Measurements from ENCODE around the gene DYNC1I1.

The DYNC1I1 gene

GRCh38 chr7:95794917-95795515 is 22.7 kb downstream of the DYNC1I1 start:
- peak; percentile 76 for DNase-seq

GRCh38 chr7:95796617-95797016 is 24.3 kb downstream of the DYNC1I1 start:
- DNase-seq = no peak

- peak; percentile 91 for DNase-seq
Observed at GRCh38 chr7:95798401-95798930, 26.1 kb downstream of the DYNC1I1 start.

GRCh38 chr7:95800787-95801186 is 28.4 kb downstream of the DYNC1I1 start:
- DNase-seq = no peak

- DNase-seq = no peak
Observed at GRCh38 chr7:95802270-95802669, 29.9 kb downstream of the DYNC1I1 start.

- DNase-seq = no peak
Observed at GRCh38 chr7:95804052-95804451, 31.7 kb downstream of the DYNC1I1 start.

- no peak for DNase-seq
Observed at GRCh38 chr7:95805909-95806308, 33.6 kb downstream of the DYNC1I1 start.

- DNase-seq = no peak
Observed at GRCh38 chr7:95808396-95808795, 36.0 kb downstream of the DYNC1I1 start.

- DNase-seq = no peak
Observed at GRCh38 chr7:95811846-95812445, 39.6 kb downstream of the DYNC1I1 start.

- no peak for DNase-seq
Observed at GRCh38 chr7:95814721-95815120, 42.4 kb downstream of the DYNC1I1 start.

- no peak for DNase-seq
Observed at GRCh38 chr7:95817866-95818640, 45.7 kb downstream of the DYNC1I1 start.

- no peak for DNase-seq
Observed at GRCh38 chr7:95820778-95821177, 48.4 kb downstream of the DYNC1I1 start.

- DNase-seq = no peak
Observed at GRCh38 chr7:95822717-95823116, 50.4 kb downstream of the DYNC1I1 start.

- DNase-seq = no peak
Observed at GRCh38 chr7:95824616-95825015, 52.3 kb downstream of the DYNC1I1 start.

GRCh38 chr7:95828824-95829790 is 56.8 kb downstream of the DYNC1I1 start:
- no peak for DNase-seq

- peak; percentile 53 for DNase-seq
Observed at GRCh38 chr7:95840953-95841950, 68.9 kb downstream of the DYNC1I1 start.

- peak; percentile 41 for DNase-seq
Observed at GRCh38 chr7:95843286-95843685, 70.9 kb downstream of the DYNC1I1 start.

- no peak for DNase-seq
Observed at GRCh38 chr7:95845007-95845406, 72.7 kb downstream of the DYNC1I1 start.

- DNase-seq = no peak
Observed at GRCh38 chr7:95847061-95847460, 74.7 kb downstream of the DYNC1I1 start.

GRCh38 chr7:95859429-95859828 is 87.1 kb downstream of the DYNC1I1 start:
- no peak for DNase-seq

GRCh38 chr7:95861041-95861440 is 88.7 kb downstream of the DYNC1I1 start:
- DNase-seq = no peak

All from DMS53 (cell line).